ENCODE results near the gene GATA5.

Gene GATA5

DNA sequence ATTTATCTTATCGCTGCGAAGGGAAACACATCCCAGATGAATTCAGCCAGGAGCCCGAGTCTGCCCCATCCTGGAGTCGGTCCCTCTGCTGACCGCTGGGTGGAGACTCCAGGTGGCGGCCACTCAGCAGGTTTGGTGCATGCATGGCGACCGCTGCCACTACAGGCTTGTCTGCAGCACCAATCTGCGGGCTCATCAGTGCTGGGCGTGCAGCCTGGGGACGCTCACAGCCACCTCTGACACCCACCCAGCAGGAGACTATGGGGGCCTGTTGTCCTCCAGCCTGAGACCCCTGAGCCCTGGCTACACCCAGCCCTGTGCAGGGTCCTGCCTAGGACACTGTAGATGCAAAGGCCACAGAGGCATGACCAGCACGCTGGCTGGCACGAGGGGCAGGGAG, 40.5 kb upstream of the GATA5 start:
- Histone ChIP-seq H3K9ac (ENCODE audit: low read length in 5 of 5) (no peak overlapping the region), H3K27ac (ENCODE audit: low read depth, low read length) (no peak overlapping the region), H3K4me1 (ENCODE audit: control insufficient read depth in 5 of 5, insufficient read depth in 5 of 5, low read length in 5 of 5) (no peaks in the 10 kb centered on the region), H3K4me3 (ENCODE audit: low read depth in 1 of 5, low read length in 5 of 5) (no peak overlapping the region), H3K36me3 (ENCODE audit: control insufficient read depth in 5 of 5, insufficient read depth in 5 of 5, low read length in 5 of 5) (no peaks in the 10 kb centered on the region), H3K27me3 (ENCODE audit: control insufficient read depth in 5 of 5, insufficient read depth in 4 of 5, low read length in 5 of 5) (peaks cover 36 to 67% (median 54%) of the 10 kb centered on the region in 5 donors), H3K9me3 (ENCODE audit: control insufficient read depth in 5 of 5, low read length in 5 of 5) (no peaks in the 10 kb centered on the region)

DNA sequence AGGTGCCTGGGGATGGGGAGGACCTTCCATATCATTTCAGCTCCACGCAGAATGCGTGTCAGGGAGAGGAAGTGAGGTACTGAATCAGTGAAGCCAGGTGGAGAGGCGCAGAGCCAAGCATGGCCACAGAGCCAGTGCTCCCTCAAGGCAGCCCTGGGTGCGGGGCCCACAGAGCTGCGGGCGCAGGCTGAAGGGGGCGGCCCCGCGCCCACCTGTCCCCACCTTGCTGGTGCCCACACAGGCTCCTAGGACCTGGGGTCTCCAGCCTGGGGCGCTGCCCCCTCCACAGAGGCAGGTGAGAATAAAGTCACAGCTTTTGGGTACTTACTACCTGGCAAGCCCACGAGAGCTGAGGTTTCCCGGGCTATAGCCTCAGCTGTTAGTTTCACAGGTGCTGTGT, 40.0 kb upstream of the GATA5 start:
- Histone ChIP-seq H3K4me3 (ENCODE audit: low read depth in 1 of 5, low read length in 5 of 5) (no peak overlapping the region), H3K9ac (ENCODE audit: low read length in 5 of 5) (no peak overlapping the region), H3K36me3 (ENCODE audit: control insufficient read depth in 5 of 5, insufficient read depth in 5 of 5, low read length in 5 of 5) (no peaks in the 10 kb centered on the region), H3K27ac (ENCODE audit: low read depth, low read length) (no peak overlapping the region), H3K9me3 (ENCODE audit: control insufficient read depth in 5 of 5, low read length in 5 of 5) (no peaks in the 10 kb centered on the region), H3K27me3 (ENCODE audit: control insufficient read depth in 5 of 5, insufficient read depth in 4 of 5, low read length in 5 of 5) (peaks cover 38 to 69% (median 59%) of the 10 kb centered on the region in 5 donors), H3K4me1 (ENCODE audit: control insufficient read depth in 5 of 5, insufficient read depth in 5 of 5, low read length in 5 of 5) (no peaks in the 10 kb centered on the region)

DNA sequence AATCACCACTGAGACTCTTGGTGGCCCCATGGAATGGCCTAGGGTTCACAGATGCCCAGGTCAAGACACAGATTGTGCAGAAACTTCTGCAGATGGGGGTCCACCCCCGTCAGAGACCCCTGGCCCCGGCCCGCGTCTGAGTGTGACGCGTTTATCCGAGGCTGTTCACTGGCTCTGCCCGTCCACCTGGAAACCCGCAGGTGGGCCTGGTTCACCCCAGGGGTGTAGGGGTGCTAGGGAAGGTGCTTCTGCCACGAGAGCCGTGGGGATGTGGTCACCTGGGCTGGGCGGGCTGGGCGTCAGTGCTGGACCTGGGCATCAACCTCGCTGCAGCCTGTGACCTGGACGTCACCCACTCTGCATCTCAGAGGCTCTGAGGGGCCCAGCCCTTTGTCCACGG, 39.5 kb upstream of the GATA5 start:
- H3K27ac ChIP-seq (ENCODE audit: low read depth, low read length), result no peak overlapping the region
- no peak overlapping the region for H3K9ac ChIP-seq (ENCODE audit: low read length in 5 of 5)
- H3K4me1 ChIP-seq (ENCODE audit: control insufficient read depth in 5 of 5, insufficient read depth in 5 of 5, low read length in 5 of 5), result no peaks in the 10 kb centered on the region
- H3K9me3 ChIP-seq (ENCODE audit: control insufficient read depth in 5 of 5, low read length in 5 of 5), result no peaks in the 10 kb centered on the region
- no peak overlapping the region for H3K4me3 ChIP-seq (ENCODE audit: low read depth in 1 of 5, low read length in 5 of 5)
- H3K27me3 ChIP-seq (ENCODE audit: control insufficient read depth in 5 of 5, insufficient read depth in 4 of 5, low read length in 5 of 5), result peaks cover 39 to 69% (median 59%) of the 10 kb centered on the region in 5 donors
- no peaks in the 10 kb centered on the region for H3K36me3 ChIP-seq (ENCODE audit: control insufficient read depth in 5 of 5, insufficient read depth in 5 of 5, low read length in 5 of 5)

DNA sequence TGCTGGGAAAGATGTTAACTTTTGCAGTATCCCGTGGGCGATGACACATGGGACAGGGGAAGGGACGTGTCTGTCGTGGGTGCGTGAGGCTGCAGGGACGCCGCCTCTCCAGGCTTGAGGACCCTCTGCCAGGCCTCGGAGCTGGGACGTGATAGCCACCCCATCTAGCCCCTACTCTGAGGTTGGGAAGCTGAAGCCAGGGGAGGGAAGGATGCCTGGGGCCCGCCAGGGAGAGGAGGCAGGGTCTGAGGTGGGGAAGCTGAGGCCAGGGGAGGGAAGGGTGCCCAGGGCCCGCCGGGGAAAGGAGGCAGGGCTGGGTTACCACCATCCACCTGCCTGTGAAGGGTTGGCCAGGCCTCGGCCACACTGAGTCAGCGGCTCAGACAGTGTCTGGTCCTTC, 38.2 kb upstream of the GATA5 start:
- no peaks in the 10 kb centered on the region for H3K36me3 ChIP-seq (ENCODE audit: control insufficient read depth in 5 of 5, insufficient read depth in 5 of 5, low read length in 5 of 5)
- H3K27me3 ChIP-seq (ENCODE audit: control insufficient read depth in 5 of 5, insufficient read depth in 4 of 5, low read length in 5 of 5), result peaks cover 39 to 65% (median 59%) of the 10 kb centered on the region in 5 donors
- no peaks in the 10 kb centered on the region for H3K9me3 ChIP-seq (ENCODE audit: control insufficient read depth in 5 of 5, low read length in 5 of 5)
- no peak overlapping the region for H3K9ac ChIP-seq (ENCODE audit: low read length in 5 of 5)
- H3K4me1 ChIP-seq (ENCODE audit: control insufficient read depth in 5 of 5, insufficient read depth in 5 of 5, low read length in 5 of 5), result no peaks in the 10 kb centered on the region
- no peak overlapping the region for H3K4me3 ChIP-seq (ENCODE audit: low read depth in 1 of 5, low read length in 5 of 5)
- H3K27ac ChIP-seq (ENCODE audit: low read depth, low read length), result no peak overlapping the region

DNA sequence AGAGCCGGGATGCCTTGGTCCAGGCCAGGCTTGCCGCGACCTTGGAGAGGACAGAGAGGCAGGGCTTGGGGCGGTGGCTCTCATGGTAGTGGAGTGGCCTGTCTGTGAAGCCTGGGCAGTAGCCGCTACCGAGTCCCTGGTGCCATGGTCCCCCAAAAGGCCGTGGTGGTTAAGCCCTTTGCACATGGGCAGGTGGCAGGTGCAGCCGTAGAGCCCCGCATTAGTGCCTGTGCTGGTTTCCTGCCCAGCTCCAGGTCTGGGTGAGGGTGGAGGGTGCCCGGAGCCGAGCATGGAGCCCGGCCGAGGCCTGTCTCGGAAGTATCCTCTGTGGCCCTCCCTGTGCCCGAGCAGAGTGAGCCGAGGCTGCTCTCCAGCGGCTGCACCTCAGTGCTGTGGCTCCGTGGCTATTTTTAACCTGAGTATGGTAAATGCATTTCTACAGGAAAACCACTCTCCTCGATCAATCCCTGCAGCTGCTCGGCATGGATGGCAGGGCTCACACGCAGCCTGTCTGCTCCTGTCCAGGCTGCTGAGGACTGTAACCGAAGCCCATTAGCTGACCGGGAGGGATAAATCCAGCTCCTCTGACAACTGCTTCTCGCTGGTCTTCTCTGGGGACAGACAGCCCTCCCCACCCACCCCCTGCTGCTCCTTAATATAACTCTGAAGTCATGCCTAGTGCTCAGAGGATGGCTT, 36.3 kb upstream of the GATA5 start:
- Histone ChIP-seq H3K9me3 (ENCODE audit: control insufficient read depth in 5 of 5, low read length in 5 of 5) (no peaks in the 10 kb centered on the region), H3K36me3 (ENCODE audit: control insufficient read depth in 5 of 5, insufficient read depth in 5 of 5, low read length in 5 of 5) (no peaks in the 10 kb centered on the region), H3K9ac (ENCODE audit: low read length in 5 of 5) (no peak overlapping the region), H3K4me3 (ENCODE audit: low read depth in 1 of 5, low read length in 5 of 5) (no peak overlapping the region), H3K4me1 (ENCODE audit: control insufficient read depth in 5 of 5, insufficient read depth in 5 of 5, low read length in 5 of 5) (no peaks in the 10 kb centered on the region), H3K27ac (ENCODE audit: low read depth, low read length) (no peak overlapping the region), H3K27me3 (ENCODE audit: control insufficient read depth in 5 of 5, insufficient read depth in 4 of 5, low read length in 5 of 5) (peaks cover 35 to 60% (median 56%) of the 10 kb centered on the region in 5 donors)

DNA sequence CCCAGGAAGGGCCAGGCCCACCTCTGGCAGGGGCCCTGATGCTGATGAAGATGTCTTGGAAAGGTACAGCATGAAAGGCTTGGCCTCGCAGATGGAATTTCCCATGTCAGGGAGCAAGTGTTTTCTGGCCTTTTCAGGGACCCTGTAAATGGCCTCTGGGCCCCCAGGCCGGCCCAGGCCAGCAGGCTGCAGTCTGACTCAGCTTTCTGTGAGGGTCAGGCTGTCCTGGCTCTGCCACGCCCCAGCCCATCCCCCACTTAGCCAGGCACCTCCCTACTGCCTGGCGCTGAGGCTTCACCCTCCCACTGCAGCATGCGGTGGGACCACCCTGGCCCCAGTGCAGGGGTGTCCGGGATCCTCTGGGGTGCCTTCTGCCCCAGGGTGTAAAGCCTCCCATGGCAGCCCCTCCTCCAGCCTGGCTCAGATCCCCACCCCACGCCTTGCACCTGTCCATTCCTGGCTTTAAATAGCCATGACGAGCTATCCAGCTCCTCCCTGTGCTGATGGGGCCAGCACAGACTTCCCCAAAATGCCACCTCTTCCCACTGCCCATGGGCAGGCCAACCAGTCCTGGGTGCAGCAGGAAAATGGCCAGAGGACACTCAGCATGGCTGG, 35.6 kb upstream of the GATA5 start:
- H3K4me1 ChIP-seq (ENCODE audit: control insufficient read depth in 5 of 5, insufficient read depth in 5 of 5, low read length in 5 of 5), result no peaks in the 10 kb centered on the region
- H3K4me3 ChIP-seq (ENCODE audit: low read depth in 1 of 5, low read length in 5 of 5), result no peak overlapping the region
- H3K36me3 ChIP-seq (ENCODE audit: control insufficient read depth in 5 of 5, insufficient read depth in 5 of 5, low read length in 5 of 5), result no peaks in the 10 kb centered on the region
- H3K9ac ChIP-seq (ENCODE audit: low read length in 5 of 5), result no peak overlapping the region
- peaks cover 29 to 54% (median 51%) of the 10 kb centered on the region in 5 donors for H3K27me3 ChIP-seq (ENCODE audit: control insufficient read depth in 5 of 5, insufficient read depth in 4 of 5, low read length in 5 of 5)
- H3K27ac ChIP-seq (ENCODE audit: low read depth, low read length), result no peak overlapping the region
- H3K9me3 ChIP-seq (ENCODE audit: control insufficient read depth in 5 of 5, low read length in 5 of 5), result no peaks in the 10 kb centered on the region

DNA sequence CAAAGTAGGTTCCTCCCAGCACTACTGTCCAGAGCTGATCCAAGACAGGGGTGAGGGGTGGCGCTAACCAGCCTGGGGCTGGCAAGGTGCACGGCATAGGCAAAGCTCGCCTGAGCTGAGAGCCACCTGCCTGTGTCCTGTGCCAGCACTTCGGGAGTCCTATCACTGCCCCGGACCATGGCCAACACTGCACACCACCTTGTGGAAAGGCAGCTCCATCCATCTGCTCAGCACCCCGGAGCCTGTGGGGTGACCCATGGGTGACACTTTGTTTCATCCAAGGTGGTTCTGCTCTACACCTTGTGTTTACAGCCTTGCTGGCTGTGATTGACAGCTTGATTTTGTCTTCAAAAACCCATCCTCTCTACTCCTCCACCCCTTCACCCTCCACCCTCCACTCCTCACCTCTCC, 32.9 kb upstream of the GATA5 start:
- H3K27me3 ChIP-seq (ENCODE audit: control insufficient read depth in 5 of 5, insufficient read depth in 4 of 5, low read length in 5 of 5), result peaks cover 19 to 34% (median 32%) of the 10 kb centered on the region in 5 donors
- H3K9ac ChIP-seq (ENCODE audit: low read length in 5 of 5), result no peak overlapping the region
- H3K9me3 ChIP-seq (ENCODE audit: control insufficient read depth in 5 of 5, low read length in 5 of 5), result no peaks in the 10 kb centered on the region
- H3K36me3 ChIP-seq (ENCODE audit: control insufficient read depth in 5 of 5, insufficient read depth in 5 of 5, low read length in 5 of 5), result no peaks in the 10 kb centered on the region
- H3K4me1 ChIP-seq (ENCODE audit: control insufficient read depth in 5 of 5, insufficient read depth in 5 of 5, low read length in 5 of 5), result no peaks in the 10 kb centered on the region
- no peak overlapping the region for H3K27ac ChIP-seq (ENCODE audit: low read depth, low read length)
- no peak overlapping the region for H3K4me3 ChIP-seq (ENCODE audit: low read depth in 1 of 5, low read length in 5 of 5)

DNA sequence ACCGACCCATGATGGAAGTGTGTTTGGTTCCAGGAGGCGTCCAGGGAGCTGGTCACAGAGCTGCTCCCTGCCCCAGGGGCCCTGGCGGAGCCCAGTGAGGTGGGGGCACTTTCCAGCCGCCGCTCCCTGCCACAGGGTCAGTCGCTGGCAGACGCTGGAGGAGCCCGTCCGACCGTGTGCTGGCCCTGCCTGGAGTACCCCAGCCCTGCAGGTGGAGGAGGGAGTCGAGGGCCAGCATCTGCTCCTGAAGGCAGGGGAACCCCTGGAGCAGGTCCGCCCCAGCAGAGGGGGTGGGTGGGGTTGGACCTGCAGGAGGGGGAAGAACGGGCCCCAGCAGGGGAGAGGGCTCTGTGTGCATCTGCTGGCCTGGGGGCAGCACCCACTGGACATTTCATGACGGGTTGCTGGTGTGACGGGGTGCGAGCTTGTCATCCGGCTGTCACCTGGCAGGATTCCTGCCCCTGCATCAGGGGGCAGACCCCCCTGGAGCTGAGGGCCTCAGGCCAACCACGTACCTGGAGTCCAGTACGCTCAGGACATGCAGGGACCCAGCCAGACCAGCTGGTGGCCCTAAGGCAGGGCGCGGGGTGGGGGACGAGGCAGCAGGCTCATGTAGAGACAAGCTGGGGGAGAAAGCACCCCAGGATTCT, 32.3 kb upstream of the GATA5 start:
- H3K4me1 ChIP-seq (ENCODE audit: control insufficient read depth in 5 of 5, insufficient read depth in 5 of 5, low read length in 5 of 5), result no peaks in the 10 kb centered on the region
- no peaks in the 10 kb centered on the region for H3K9me3 ChIP-seq (ENCODE audit: control insufficient read depth in 5 of 5, low read length in 5 of 5)
- H3K27me3 ChIP-seq (ENCODE audit: control insufficient read depth in 5 of 5, insufficient read depth in 4 of 5, low read length in 5 of 5), result peaks cover 16 to 31% (median 27%) of the 10 kb centered on the region in 5 donors
- no peaks in the 10 kb centered on the region for H3K36me3 ChIP-seq (ENCODE audit: control insufficient read depth in 5 of 5, insufficient read depth in 5 of 5, low read length in 5 of 5)
- H3K4me3 ChIP-seq (ENCODE audit: low read depth in 1 of 5, low read length in 5 of 5), result no peak overlapping the region
- no peak overlapping the region for H3K27ac ChIP-seq (ENCODE audit: low read depth, low read length)
- no peak overlapping the region for H3K9ac ChIP-seq (ENCODE audit: low read length in 5 of 5)

DNA sequence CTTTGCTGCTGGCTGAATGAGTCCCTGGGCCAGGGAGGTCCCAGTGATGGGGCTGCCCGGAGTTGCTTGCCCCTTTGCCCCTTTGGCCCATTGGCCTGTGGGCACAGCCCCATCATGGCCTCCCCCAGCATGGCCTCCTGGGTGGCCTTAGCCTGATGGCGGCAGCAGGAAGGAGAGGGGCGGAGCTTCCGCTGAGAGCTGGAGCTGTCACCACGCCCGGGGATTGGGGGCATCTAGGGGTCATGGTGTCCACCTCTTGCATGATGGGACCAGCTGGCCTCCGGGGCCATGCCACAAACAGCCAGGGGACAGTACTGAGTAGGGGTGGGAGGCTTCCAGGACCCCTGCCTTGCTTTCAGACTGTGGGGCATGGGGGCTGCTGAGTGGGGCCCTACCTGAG, 31.5 kb upstream of the GATA5 start:
- H3K4me1 ChIP-seq (ENCODE audit: control insufficient read depth in 5 of 5, insufficient read depth in 5 of 5, low read length in 5 of 5), result no peaks in the 10 kb centered on the region
- H3K9ac ChIP-seq (ENCODE audit: low read length in 5 of 5), result no peak overlapping the region
- no peaks in the 10 kb centered on the region for H3K9me3 ChIP-seq (ENCODE audit: control insufficient read depth in 5 of 5, low read length in 5 of 5)
- H3K36me3 ChIP-seq (ENCODE audit: control insufficient read depth in 5 of 5, insufficient read depth in 5 of 5, low read length in 5 of 5), result no peaks in the 10 kb centered on the region
- peaks cover 9 to 24% (median 20%) of the 10 kb centered on the region in 5 donors for H3K27me3 ChIP-seq (ENCODE audit: control insufficient read depth in 5 of 5, insufficient read depth in 4 of 5, low read length in 5 of 5)
- no peak overlapping the region for H3K27ac ChIP-seq (ENCODE audit: low read depth, low read length)
- H3K4me3 ChIP-seq (ENCODE audit: low read depth in 1 of 5, low read length in 5 of 5), result no peak overlapping the region

DNA sequence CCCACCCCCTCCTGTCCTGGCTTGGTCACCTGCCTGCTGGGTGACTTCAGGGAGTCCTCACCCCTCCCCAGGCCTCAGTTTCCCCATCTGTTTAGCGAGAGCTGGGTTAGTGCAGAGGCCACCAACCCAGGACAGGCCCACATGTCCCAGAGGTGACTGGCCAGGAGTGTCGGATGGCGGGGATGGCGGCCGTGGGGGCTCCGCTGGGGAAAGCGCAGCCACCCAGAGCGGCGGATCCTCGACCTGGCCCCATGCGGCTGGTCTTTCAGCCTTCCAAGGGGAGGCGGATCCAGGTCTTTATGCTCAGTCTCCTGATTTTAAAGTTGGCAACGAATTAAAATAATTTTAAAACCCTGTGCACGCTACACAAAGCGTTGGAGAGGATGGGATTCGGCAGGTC, 31.0 kb upstream of the GATA5 start:
- Histone ChIP-seq H3K4me3 (ENCODE audit: low read depth in 1 of 5, low read length in 5 of 5) (no peak overlapping the region), H3K9ac (ENCODE audit: low read length in 5 of 5) (no peak overlapping the region), H3K4me1 (ENCODE audit: control insufficient read depth in 5 of 5, insufficient read depth in 5 of 5, low read length in 5 of 5) (no peaks in the 10 kb centered on the region), H3K36me3 (ENCODE audit: control insufficient read depth in 5 of 5, insufficient read depth in 5 of 5, low read length in 5 of 5) (no peaks in the 10 kb centered on the region), H3K9me3 (ENCODE audit: control insufficient read depth in 5 of 5, low read length in 5 of 5) (no peaks in the 10 kb centered on the region), H3K27ac (ENCODE audit: low read depth, low read length) (no peak overlapping the region), H3K27me3 (ENCODE audit: control insufficient read depth in 5 of 5, insufficient read depth in 4 of 5, low read length in 5 of 5) (peaks cover 8 to 19% (median 14%) of the 10 kb centered on the region in 5 donors)

Data from subcutaneous abdominal adipose tissue (tissue), 5 donors.